GM19238 (cell line): ENCODE data around the gene PTS.

ENCODE experiments used
- DNase-seq: peaks from one replicate; pipeline ENCODE4 v3.0.0; 2011; ENCODE audit warnings: low spot score; ENCODE audit not compliant: insufficient read length

Gene PTS

GRCh38 chr11:112265659-112266409 is 39.6 kb downstream of the PTS start:
- no peak for DNase-seq

DNA sequence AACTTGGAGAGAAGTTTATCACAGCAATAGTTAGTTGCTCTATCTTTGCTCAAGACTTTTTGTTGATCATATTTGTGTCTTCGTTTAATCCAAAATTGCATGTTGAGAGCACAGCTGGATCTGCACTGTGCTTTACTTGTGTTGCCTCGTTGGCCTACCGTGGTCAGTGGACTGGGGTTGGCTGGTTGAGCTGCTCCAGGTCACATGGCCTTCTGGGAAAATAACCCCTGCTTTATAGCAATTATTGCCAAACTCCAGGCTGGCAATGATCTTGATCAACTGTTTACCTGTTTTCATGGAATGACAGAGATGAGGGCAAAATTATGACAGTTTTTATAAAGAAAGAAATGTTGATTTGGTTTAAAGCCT is 40.2 kb downstream of the PTS start:
- no peak for DNase-seq

DNA sequence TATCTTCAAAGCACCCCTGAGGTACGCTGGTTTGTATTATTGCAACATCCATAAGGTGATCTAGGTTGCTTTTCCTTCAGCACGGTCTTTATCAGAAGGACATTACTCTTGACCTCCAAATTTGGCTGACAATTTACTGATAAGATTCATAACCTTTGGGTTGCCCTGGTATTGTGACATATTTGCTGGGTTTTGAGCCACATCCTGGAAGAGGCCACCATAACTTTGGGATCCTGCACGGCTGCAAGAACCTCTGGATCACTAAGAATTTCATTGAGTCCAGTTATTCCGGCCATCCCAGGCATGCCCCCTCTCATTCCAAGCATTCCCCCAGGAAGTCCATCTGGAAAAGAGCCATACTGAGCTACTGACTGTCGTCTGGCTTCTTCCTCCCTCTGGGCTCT is 41.0 kb downstream of the PTS start:
- no peak for DNase-seq

GRCh38 chr11:112268406-112268805 is 42.2 kb downstream of the PTS start:
- DNase-seq: no peak

GRCh38 chr11:112269139-112269538 is 42.9 kb downstream of the PTS start:
- no peak for DNase-seq

DNA sequence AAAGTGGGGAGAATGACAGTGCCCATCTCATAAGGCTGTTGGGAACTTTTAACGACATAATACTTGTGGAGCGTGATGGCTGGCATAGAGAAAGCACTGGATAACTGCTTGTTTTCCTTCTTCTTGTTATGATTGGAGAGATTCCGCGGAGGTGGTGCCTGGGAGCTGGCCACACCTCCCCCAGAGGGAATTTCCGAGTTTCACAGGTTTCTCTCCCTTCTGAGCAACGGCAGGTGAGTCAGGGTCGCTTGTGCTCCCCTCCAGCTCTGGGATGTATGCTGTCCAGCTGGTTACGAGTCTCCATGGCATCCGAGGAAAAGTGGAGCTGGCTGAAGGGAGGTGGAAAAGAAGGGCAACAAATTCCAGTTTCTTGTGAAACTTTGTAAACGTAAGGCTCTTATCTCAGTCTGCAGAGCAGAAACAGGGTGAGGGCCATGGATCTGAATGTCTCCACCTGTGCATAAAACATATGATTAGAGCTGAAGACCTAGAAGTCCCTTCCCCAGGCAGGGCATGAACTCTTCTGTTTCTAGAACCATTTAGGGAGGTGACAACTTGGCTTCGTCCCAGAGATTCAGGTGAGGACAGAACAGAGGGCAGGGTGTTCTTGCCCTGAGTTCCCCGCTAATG is 44.4 kb downstream of the PTS start:
- DNase-seq: no peak

GRCh38 chr11:112271242-112271641 is 45.0 kb downstream of the PTS start:
- DNase-seq: no peak

DNA sequence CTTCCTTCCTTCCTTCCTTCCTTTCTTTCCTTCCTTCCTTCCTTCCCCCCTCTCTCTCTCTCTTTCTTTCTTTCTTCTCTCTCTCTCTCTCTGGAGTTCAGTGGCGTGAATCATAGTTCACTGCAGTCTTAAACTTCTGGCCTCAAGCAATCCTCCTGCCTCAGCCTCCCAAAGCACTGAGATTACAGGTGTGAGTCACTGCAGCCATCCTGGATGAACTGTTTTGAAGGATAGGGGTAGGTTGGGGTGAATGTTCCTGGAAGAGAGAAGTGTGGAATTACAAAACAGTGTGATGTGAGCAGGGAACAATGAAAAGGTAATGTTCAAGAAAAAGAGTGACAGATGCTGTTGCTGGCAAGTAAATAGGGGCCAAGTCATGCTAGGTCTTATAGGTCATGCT is 46.8 kb downstream of the PTS start:
- no peak for DNase-seq

DNA sequence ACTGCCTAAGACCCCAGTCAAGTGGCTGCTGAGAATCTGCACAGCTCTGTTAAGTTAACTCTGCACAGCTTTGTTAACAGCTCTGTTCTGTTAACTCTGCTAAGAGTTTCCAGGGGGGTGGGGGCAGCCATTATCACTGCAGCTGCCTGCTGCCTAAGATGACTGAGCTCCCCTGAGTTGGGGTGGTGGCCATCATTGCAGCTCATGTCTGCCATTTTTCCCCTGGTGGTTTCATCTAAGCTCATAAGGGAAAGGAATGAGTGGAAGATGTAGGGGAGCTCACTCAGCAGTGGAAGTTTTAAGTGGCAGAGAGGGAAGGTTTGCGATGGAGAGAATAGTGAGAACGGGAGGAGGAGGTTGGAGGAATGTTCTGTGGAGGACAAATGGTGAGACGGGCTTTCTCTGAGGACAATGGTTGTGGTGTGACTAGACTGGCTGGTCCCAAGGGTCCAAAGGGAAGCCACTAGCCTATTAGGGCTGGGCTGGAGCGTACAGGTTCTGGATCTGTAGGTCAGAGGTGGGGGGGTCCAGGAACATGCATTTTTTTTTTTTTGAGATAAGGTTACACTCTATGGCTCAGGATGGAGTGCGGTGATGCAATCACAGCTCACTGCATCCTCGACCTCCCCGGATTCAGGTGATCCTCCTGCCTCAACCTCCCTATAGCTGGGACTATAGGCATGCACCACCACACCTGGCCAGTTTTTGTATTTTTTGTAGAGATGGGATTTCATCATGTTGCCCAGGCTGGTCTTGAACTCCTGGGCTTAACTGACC is 48.0 kb downstream of the PTS start:
- DNase-seq: no peak

DNA sequence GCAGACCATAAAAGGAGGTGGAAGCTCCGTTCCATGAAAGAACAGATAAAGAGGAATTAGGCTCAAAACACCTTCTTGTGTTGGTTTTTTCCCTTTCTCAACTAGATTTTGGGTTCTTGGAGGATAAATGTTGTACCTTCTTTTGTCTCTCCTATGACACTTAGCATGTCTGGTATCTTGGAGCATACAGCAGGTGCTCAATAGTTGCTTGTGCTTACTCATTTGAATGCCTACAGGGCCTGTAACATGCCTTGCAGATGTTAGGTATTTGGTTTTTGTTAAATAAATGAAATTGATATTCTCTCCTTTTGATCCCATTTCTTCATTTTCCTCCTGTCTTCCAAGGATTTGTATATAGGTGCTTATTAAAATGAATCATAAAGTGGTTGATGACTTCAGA is 50.8 kb downstream of the PTS start:
- DNase-seq: no peak

DNA sequence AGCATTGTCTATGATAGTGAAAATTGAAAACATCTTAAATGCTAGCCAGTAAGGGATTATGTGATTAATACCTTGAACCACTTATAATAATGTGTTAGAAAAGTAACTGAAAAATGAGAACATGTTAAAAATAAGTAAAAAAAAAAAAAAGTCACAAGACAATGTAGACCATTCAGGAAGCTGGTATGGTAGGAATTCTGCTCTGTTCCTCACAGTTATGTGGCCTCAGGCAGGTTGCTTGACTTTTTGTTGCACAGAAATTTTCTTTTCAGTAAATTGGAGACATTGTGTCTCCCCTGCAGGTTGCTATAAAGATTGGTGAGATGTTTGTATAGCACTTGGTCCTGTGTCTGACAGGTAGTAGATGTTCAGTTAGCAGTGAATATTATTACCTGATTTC is 51.7 kb downstream of the PTS start:
- no peak for DNase-seq

GRCh38 chr11:112278803-112279202 is 52.6 kb downstream of the PTS start:
- no peak for DNase-seq

- DNase-seq: peak; percentile 60
Observed at GRCh38 chr11:112279901-112280267, 53.7 kb downstream of the PTS start.

DNA sequence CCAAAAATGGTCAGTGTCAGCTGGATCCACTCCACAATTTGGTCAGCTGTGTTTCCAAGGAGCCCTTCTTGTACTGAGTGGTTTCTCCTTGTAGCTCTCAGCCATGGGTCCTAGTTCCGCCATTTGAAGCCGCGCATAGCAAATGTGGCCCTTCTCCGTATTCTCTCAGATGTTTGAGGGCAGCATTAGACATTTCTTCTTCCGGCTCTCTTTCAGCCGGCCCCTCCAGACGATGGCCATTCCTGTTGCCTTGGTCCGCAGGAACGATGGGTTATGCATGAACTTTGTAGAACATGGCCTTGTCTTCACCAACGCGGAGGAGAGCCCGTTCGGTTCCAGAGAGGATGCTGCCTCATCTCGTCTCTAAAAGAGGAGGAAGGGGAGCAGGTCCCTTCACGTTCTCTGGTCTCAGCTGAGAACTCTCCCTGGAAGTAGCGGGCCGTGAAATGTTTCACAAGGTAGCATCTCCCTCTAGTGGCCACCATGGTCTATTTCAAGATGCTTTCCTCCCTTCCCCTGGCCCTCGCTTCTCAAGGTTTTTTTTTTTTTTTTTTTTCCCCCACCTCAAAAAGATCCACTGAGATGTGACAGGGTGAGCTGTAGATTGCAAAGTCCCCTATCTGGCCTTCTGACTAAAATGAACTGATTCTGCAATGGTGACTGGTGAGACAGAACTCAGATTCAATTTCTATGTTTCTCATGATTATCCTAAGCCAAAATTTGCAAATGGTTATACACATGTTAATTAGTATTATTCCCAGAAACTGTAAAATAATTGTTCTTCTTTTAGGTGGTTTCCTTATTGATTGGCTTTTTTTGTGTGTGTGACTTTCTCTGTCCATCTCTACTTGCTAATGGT is 54.3 kb downstream of the PTS start:
- peak; percentile 67 for DNase-seq

- no peak for DNase-seq
Observed at GRCh38 chr11:112281726-112282125, 55.5 kb downstream of the PTS start.
